HG02870 (cell line): ENCODE measurements around the gene SLC22A13.

Experiments
- ATAC-seq: cut with Tn5 transposase; IDR thresholded peaks from one replicate; pipeline ENCODE4 v1.9.1; 2021; ENCODE audit warnings: mild to moderate bottlenecking, moderate library complexity; ENCODE audit not compliant: unreplicated experiment

SLC22A13 gene

GRCh38 chr3:38325256-38325655, 59.6 kb downstream of the SLC22A13 start:
- ATAC-seq: no peak

GRCh38 chr3:38327335-38328009, 61.9 kb downstream of the SLC22A13 start:
- no peak for ATAC-seq
